GM21576 (cell line): ENCODE results near the gene NAT9.

ENCODE experiments used
- ATAC-seq: cut with Tn5 transposase; IDR thresholded peaks from one replicate; pipeline ENCODE4 v1.9.1; 2021; ENCODE audit warnings: mild to moderate bottlenecking, moderate library complexity; ENCODE audit not compliant: unreplicated experiment

Gene NAT9

DNA sequence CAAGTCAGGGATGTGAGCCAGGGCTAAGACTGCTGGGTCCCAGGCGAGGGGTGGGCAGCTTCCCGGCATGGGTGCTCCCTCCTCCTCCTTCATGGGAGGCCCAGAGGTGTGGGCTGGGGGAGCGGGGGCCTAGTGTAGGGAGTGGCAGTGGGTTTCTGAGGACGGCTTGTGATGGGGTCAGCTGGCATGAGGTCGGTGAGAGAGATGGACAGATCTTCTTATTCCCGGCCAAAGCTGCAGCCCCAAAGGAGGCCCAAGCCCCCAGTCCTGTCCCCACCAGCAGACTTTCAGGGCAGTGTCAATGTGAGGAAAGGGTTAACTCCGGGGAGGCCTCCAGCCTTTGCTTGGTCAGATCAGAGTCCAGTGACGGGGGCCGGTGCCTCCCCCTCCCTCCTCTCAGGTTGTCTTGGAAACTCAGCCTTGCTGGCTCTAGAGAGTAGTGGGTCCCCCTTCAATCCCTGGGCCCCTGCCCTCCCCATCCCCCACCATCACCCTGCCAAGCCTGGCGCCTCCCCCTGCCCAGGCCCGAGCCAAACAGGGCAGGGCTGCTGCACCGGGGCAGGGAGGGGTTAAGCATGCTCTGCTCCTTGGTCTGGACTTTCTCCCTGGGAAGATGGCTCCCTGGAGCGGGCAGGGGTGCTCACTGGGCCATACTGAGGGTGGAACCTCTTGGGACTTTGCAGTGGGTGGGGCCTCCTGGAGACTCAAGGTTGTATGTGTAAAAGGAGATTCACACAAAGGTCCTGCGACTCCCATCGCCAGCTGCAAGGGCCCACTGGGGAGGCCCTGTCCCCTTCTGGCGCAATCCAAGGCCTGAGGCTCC, 12.4 kb downstream of the NAT9 start:
- ATAC-seq, result no peak

DNA sequence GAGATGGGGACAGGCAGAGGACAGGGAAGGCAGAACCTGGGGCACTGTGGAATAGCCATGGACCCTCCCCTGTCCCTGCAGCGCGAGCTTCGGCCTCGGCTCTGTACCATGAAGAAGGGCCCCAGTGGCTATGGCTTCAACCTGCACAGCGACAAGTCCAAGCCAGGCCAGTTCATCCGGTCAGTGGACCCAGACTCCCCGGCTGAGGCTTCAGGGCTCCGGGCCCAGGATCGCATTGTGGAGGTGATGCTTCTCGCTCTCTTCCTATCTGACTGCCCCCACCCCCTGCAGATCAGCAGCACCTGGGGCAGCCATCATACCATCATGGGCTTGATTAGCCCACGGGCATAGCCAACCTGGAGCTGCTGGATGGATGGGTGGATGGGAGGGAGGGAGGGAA, 14.2 kb downstream of the NAT9 start:
- ATAC-seq, result no peak

DNA sequence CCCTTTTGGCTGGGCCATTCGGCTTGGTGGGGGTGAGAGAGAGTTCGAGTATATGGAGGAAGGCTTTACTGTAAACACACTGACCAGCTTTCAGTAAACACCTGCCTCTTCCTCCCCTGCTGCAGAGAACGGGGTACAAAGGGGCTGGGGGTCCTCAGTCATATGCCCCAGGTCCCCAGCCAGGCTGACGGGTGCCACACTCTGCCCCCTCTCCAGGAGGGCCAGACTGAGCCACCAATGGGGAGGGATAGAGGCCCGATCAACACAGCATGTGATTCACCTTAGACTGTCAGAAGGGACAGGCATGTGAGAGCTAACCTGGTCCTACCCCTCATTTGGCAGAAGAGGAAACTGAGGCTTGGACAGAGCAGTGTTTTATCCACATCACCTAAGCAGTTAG, 14.7 kb downstream of the NAT9 start:
- ATAC-seq, result no peak

DNA sequence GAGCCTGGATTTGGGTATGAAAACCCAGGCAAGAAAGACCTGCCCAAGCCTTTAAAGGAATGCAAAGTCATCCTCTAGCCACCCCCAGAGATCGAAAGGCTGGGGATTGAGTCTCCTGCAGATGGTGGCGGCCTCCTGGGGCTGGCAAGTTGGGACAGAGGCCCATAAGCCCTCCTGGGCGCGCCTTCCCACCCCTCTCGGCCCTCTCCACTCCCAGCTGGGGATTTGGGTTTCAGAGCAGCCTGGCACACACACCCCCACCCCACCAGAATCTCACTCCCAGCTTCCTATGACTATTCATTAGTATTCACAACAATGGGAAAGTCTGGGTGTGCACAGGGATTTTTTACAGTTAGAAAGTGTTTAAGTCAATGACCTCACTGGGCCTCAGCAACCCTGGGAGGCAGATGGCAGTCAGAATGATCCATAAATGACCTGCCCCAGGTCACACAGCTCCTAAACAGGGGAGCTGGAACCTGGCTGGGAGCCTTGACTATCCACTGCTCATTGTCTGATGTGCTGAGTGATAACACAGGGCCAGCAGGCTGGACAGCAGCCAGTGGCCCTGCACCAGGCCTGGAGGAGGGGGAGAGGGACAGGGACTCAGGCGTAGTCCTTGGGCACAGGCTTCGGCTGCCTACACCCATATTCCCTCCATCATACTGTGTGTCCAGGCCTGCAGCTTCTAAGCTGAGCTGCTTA, 15.6 kb downstream of the NAT9 start:
- ATAC-seq, result no peak

DNA sequence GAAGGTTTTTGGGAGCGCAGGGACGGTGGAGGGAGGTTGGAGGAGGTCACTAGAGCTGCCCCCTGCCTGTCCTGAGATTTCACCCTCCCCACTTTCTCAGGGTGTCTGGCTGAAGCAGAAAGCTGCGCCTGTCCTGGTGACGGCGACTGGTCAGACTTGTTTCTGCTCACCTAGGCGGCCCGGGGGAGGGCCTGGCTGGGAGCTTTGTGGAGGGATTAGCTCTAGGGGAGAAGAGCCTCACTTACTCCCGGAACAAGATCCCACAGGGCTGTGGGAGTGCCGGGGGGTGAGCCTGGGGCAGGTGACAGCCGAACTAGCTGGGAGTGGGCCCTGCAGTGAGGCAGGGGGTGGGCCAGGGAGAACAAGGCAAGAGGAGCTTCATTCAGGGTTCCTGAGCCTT, 16.2 kb downstream of the NAT9 start:
- ATAC-seq, result no peak

DNA sequence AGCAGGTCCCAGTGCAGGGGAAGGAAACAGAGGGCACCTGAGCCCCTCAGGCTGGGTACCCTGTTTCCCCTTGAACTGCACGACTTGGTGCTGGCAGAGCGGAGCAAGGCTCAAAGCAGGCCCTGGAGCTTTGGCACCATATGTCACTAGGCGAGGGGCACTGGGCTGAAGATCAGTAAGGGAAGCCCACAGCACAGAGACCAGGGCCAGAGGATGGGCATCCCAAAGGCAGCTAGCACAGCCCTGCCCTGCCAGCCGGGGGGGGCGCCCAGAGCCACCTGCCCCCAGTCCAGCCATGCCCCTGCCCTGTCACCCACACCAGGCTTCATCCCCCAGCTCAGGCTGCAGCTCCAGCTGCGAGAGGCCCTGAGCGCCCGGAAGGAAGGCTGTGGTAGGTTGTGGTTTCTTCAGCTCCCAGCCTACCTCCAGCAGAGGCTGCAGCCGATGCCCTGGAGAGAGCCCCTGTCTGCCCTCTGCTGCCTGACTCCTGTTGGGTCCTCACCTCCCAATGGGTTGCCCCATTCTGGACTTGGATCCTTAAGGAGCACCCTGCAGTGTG, 16.8 kb downstream of the NAT9 start:
- peak; percentile 62 for ATAC-seq

DNA sequence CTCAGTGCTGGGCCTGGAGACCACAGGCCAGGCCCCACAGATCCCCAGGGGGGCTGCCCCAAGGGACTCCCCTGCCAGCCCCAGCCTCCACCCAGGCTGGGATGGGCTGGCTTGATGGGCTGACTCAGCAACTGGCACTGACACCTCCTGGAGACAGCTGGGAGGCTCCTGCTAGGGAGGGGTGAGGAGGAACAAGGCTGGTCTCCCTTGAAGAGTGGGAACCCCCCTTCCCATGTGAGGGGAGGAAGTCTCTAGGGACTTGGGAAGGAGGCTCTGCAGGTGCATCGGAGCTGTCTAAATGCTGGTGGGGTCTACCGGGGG, 17.3 kb downstream of the NAT9 start:
- peak; percentile 23 for ATAC-seq

DNA sequence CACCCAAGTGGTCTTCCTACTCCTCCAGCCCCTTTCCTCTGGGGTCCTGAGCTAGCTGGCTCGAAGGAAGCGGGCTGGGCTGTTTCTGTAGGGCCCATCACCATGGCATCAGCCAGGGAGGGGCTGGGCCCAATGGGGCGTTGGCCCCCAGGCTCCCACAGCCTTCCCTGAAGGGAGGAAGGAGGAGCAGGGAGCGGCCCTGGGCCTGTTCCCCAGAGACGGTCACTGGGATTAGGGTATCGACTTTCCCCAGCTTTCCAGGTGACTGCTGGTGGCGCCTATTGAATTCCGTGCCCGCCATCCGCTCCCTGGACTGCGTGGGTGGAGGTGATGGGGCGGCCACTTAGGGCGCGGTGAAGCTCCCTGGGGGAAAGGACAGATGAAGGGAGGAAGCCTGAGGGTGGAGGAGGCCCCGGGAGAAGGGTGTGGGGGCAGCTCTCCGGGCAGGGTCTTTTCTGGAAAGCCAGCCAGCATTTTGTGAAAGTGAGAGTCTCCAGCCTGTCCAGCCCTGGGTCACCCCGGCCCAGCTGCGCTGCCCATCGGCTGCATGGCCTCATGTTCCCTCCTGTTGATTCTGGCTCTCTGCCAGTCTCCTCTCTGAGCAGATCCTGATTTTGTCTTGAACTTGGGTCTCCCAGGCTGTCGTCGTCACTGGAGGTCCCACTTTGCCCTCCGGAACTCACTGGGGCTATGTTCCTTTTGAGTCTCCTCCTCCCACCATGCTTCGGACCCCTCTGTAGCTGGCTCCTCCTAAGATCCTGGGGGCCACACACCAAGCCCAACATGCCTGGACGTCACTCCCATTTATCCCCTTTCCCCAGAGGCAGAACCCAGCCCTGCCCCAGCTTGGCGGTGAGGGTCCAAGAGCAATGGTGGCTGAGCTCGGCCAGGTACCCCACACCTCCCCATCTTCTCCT, 18.0 kb downstream of the NAT9 start:
- no peak for ATAC-seq

DNA sequence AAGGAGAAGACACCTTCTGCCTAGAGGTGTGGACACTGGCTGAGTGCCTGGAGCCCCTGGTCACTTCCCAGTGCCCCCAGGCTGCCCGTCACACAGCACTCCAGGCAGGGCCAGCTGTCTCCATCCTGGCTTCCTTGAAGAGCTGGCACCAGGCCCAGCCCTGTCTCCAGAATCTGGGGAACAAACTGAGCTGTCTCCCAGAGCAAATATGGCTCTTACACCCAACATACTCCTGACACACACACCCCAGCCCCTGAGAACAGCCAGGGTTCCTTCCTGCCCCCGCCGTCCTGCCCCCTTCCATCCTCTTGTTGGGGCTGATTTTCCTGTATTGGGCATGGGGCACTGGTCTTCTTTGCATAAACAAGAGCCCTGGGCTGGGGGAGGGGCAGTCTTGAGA, 18.6 kb downstream of the NAT9 start:
- no peak for ATAC-seq

DNA sequence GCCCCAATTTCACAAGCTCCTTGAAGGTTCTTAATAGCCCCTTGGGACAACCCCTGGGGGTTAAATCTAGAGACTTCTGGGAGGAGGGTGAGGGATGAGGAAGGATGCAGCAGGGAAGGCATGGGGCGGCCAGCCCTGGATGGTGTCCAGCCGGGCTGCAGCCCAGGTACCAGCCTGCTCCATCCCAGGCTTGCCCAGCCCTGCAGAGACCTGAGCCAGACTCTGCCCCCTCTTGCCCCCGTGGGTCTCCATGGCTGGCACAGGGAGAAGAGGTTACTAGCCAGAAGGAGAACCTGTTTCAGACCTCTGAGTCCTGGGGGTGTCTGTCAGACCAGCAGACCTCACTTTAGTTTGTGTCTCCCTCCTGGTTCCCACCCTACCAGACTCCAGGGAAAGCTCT, 19.3 kb downstream of the NAT9 start:
- no peak for ATAC-seq

DNA sequence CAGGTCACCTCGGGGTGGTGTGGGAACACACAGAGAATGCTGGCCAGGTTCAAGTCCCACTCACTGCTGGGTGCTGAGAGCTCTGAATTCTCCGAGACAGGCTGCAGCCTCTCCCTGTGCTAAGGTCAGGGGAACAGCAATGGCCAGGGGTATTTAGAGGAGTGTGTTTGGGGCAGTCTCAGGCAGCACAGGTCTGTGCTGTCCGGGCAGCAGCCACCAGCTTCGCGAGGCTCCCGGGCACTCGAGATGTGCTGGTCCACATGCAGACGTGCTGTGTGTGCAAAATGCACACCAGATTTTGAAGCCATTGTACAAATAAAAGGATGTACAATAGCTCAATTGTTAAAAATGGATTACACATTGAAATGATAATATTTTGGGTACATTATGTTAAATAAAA, 20.6 kb downstream of the NAT9 start:
- ATAC-seq, result no peak

DNA sequence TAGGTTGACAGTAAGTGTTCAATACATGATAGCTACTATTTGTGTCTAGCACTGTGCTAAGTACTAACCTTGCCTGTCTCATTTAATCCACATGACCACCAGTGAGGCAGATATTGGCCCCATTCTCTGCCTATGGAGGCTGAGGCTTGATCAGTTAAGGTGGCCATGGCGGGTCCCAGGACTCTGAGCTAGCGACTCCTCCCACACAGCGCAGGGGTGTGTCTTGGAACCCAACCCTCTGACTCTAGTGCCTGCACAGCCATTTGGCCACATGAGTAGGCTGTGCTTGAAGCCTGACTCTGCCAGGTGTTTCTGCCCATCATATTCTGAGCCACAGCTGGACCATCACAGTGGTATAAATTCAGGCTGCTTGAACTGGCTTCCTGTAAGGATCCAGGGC, 21.3 kb downstream of the NAT9 start:
- ATAC-seq, result no peak

DNA sequence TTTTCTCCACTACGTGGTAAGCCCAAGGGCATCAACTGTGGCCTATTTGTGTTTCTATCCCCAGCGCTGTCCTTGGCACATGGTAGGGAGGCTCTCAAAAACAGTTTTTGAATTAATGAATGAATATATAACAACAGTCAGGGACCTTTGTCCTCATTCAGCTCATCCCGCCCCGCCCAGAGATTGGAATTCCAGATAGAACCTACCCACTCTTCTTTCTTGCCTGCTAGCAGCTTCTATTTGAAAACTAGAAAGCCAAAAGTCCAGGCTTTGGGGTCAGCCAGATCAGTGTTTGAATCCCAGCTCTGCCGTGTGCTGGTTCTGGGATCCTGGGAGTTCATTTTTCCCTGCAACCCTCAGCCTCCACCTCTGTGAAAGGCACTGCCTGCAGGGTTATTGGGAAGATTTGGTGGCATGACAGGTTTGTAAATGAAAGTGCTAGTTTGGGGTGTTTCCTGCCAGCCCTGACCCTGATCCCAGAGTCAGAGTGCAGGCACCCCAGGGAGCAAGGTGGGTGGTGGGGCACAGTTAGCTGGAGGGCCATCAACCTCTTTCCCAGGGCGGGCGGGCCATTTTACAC, 23.2 kb downstream of the NAT9 start:
- ATAC-seq, result no peak

DNA sequence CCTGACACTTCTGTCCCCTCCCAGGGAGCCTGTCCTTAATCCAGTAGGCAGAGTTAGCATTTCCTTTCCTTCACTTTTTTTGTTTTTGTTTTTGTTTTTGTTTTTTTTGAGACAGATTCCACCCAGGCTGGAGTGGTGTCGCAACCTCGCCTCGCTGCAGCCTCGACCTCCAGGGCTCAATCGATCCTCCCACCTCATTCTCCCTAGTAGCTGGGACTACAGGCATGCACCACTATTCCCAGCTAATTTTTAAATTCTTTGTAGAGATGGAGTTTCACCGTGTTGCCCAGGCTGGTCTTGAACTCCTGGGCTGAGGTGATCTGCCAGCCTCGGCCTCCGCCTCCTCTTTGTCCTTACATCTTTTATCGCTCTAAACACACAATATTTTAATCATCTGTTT, 23.7 kb downstream of the NAT9 start:
- no peak for ATAC-seq

DNA sequence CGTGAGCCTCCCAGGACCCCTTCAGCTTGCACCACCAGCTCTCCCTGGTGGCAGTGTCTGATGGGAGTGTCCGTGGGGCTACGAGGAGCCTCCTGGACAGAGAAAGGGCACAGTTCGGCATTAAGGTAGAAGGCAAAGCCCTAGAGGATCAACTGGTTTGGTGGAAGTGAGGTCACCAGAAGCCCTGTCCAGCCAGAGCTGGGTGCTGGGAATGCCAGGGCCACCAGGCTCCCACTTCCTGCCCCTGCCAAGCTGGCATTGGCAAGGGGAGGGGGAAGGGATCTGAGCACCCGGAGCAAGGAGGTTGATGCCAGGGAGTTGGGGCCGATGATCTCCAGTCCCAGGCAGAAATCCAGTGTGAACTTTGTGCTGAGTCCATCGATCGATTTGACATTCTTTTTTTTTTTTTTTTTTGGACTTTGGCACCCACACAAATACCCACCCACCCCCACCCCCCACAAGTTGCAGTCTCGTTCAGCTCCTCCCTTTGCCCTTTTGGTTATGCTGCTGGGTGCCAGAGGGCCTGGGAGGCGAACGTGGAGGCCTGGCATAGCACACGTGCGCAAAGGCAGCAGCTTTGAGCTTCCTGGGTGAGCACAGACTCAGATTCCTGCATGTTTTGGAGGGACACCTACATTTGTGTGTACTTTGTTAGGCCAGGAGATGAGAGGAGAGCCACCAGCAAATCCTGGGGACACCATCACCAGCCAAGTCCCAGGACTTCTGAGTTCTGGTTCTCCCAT, 25.6 kb downstream of the NAT9 start:
- no peak for ATAC-seq

DNA sequence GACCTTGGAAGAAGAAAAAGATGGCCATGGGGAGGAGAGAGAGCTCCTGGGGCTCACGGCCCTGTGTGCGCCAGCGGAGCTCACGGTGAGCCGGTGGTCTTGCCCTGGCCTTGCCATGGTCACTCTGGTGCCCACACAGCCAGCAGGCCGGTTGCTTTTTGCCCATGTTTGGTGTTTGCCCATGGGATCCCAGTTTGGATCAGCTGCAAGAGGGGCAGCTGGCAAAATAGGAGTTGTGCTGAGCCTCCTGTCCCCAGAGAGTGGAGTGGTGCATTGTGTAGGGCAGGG, 26.2 kb downstream of the NAT9 start:
- no peak for ATAC-seq

DNA sequence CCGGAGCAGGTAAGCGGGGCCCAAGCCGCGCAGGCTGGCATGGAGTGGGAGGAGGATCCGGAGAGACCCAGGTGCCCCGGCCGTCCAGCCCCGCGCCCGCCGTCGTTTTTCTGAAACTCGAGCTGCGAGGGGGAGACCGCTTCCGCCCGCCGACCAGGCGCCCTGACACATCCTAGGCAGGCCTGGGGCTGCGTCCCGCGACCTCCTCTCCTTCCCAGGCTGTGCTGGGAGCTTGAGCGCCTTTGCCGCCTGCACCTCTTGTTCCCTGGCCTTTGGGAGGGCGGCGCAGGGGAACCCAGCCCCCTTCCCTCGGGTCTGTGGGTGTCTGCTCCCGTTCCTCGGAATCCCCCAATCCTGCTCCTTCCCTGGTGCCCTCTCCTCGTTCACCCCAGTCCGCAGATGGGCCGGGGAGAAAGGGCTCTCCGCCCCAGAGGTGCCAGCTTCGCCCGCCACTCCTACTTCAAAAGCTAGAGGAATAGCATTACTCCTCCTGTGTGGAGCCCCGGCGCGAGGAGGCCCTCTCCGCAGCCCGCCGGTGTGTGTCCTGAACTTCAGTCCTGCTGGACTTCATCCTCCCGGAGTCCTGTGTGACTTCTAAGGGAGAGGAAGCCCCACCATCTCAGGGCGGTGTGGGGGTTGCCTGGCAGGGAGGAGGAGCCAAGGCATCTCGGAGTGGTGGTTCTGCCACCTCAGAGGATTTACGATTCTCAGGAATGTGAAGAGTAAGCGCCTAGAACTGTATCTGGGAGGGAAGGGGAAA, 26.7 kb downstream of the NAT9 start:
- no peak for ATAC-seq

DNA sequence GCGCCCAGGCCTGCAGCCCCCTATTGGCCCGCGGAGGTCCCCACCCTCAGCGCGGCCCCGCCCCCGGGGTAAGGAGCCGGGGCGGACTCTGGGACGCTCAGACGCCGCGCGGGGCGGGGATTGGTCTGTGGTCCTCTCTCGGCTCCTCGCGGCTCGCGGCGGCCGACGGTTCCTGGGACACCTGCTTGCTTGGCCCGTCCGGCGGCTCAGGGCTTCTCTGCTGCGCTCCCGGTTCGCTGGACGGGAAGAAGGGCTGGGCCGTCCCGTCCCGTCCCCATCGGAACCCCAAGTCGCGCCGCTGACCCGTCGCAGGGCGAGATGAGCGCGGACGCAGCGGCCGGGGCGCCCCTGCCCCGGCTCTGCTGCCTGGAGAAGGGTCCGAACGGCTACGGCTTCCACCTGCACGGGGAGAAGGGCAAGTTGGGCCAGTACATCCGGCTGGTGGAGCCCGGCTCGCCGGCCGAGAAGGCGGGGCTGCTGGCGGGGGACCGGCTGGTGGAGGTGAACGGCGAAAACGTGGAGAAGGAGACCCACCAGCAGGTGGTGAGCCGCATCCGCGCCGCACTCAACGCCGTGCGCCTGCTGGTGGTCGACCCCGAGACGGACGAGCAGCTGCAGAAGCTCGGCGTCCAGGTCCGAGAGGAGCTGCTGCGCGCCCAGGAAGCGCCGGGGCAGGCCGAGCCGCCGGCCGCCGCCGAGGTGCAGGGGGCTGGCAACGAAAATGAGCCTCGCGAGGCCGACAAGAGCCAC, 27.4 kb downstream of the NAT9 start, which contains the start of gene NHERF1:
Gene NHERF1, plus strand, starts transcription at position 100 of the 750 bp plus-strand sequence. Its CDS starts 219 bp downstream, at position 319.
- peak; percentile 82 for ATAC-seq

DNA sequence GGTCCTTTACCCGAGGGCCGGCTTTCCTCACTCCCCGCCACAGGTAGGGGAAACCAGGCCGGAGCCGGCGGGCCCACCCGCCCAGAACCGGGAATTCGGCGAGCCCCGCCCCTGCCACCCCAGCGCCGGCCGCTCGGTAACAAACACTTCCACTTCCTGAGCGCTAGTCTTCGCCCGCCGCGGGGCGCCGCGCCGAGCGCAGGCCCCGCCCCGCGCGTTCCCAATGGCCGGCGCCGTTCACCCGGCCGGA, 27.9 kb downstream of the NAT9 start:
- ATAC-seq, result no peak
